Measurements from ENCODE around the gene CLK3.

GRCh38 chr15:74657846-74658245, 42.2 kb downstream of the CLK3 start:
- no peak for TF ChIP-seq GATA3 (IDR thresholded peaks at IDR 0.05; ENCODE audit: low read depth, low read length)
- TF ChIP-seq GATA2 (IDR thresholded peaks at IDR 0.05; ENCODE audit: low read depth, low read length): no peak

Data from SH-SY5Y (cell line).